Bronchus fibroblast of lung (primary cell): ENCODE results near the gene NOSIP. TPM values are rescaled to one million over a fixed set of nuclear protein-coding genes. Genes with fewer than 3 reads are reported as not detected.

Experiments
- total RNA-seq: library from RNA; depleted of rRNA; stranded (reverse); fragments of >200 nt; gene quantifications from 2 replicates; pipeline ENCODE4 v1.2.3, GENCODE V29; 2015

NOSIP gene
- 90.1 and 98.2 TPM in 2 replicates for total RNA-seq

DNA sequence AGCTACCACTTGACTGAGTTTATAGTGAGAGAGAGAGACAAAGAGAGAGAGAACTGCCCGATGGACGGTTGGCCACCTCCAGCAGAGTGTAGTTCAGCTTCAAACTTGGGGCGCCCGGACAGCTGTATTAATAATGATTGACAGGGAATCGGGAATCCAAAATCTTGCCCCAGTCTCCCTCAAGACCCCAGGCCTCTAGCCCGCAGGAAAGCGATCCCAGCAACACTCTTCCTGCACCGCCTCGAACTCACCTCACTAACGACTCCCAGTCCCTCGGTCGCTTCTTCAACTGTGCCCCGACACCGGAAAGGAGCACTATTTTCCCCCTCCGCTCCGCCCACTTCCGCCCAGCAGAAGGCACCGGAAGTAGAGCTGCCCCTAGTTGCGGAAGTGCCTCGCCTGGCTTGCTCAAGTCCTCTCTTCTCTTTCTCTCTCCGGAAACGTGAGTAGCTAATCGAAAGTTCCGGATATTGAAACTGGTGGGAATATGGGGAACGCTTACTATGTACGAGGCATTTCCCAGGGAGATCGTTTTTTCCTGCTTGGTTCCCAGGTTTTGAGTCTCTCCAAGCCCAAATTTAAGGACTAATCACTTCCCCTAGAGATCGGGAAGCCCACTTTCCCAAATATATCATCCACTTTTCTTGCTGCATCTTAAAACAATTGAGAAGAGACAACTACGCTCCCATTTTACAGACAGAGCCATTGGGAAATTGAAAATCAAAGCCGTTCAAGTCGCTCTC lies at the start of gene NOSIP:
NOSIP (minus strand) TSS at position 293 of the 743 bp plus-strand sequence. CDS start 19,865 bp downstream, outside the sequence.

GRCh38 chr19:49590971-49591730 lies 10.8 kb upstream of the NOSIP start, which contains the start of gene PRR12:
Gene PRR12, plus strand, starts transcription at chr19:49591182. Its CDS starts 473 bp downstream, at chr19:49591655.

GRCh38 chr19:49581007-49581508 lies 702 bp upstream of the NOSIP start, which contains the start of gene PRRG2:
Gene PRRG2, plus strand, starts transcription at chr19:49581316. Its CDS starts 1,904 bp downstream, at chr19:49583220.

Other genes starting within 250 kb of the NOSIP start
- not detected in 2 replicates for gene CD37, start 245.2 kb downstream of the NOSIP start, total RNA-seq
- gene TEAD2, start 218.1 kb downstream of the NOSIP start, total RNA-seq: 47.9 and 49.4 TPM in 2 replicates
- gene DKKL1, start 216.7 kb downstream of the NOSIP start, total RNA-seq: 1.3 and 2.2 TPM in 2 replicates
- gene KASH5, start 192.3 kb downstream of the NOSIP start, total RNA-seq: not detected in 2 replicates
- not detected in 2 replicates for gene PTH2, start 157.1 kb downstream of the NOSIP start, total RNA-seq
- gene GFY, start 155.2 kb downstream of the NOSIP start, total RNA-seq: not detected in 2 replicates
- not detected in 2 replicates for gene SLC17A7, start 139.0 kb downstream of the NOSIP start, total RNA-seq
- 103 TPM in 2 replicates for gene PIH1D1, start 128.7 kb downstream of the NOSIP start, total RNA-seq
- gene ALDH16A1, start 127.3 kb downstream of the NOSIP start, total RNA-seq: 34.3 and 37.2 TPM in 2 replicates
- gene FLT3LG, start 106.3 kb downstream of the NOSIP start, total RNA-seq: 2.4 and 5.6 TPM in 2 replicates
- 3,580 and 3,841 TPM in 2 replicates for gene RPL13A, start 92.9 kb downstream of the NOSIP start, total RNA-seq
- 3,922 and 4,879 TPM in 2 replicates for gene RPS11, start 84.1 kb downstream of the NOSIP start, total RNA-seq
- 38.0 and 39.7 TPM in 2 replicates for gene FCGRT, start 67.9 kb downstream of the NOSIP start, total RNA-seq
- 191 and 235 TPM in 2 replicates for gene RCN3, start 52.6 kb downstream of the NOSIP start, total RNA-seq
- 0.30 and 0.84 TPM in 2 replicates for gene PRRG2, start 760 bp upstream of the NOSIP start, total RNA-seq
- 4.9 and 6.2 TPM in 2 replicates for gene PRR12, start 10.6 kb upstream of the NOSIP start, total RNA-seq
- 64.7 and 94.1 TPM in 2 replicates for gene RRAS, start 59.6 kb upstream of the NOSIP start, total RNA-seq
- gene SCAF1, start 61.7 kb upstream of the NOSIP start, total RNA-seq: 28.4 and 28.6 TPM in 2 replicates
- gene IRF3, start 85.3 kb upstream of the NOSIP start, total RNA-seq: 94.8 and 99.3 TPM in 2 replicates
- gene BCL2L12, start 85.4 kb upstream of the NOSIP start, total RNA-seq: 35.8 and 37.2 TPM in 2 replicates
- gene PRMT1, start 96.7 kb upstream of the NOSIP start, total RNA-seq: 389 and 416 TPM in 2 replicates
- 0.67 and 0.74 TPM in 2 replicates for gene ADM5, start 109.0 kb upstream of the NOSIP start, total RNA-seq
- 17.7 and 19.3 TPM in 2 replicates for gene CPT1C, start 110.6 kb upstream of the NOSIP start, total RNA-seq
- not detected in 2 replicates for gene TSKS, start 182.8 kb upstream of the NOSIP start, total RNA-seq
- 136 and 142 TPM in 2 replicates for gene AP2A1, start 186.4 kb upstream of the NOSIP start, total RNA-seq
- gene FUZ, start 232.7 kb upstream of the NOSIP start, total RNA-seq: 30.1 and 31.8 TPM in 2 replicates
- gene MED25, start 237.7 kb upstream of the NOSIP start, total RNA-seq: 28.4 and 28.7 TPM in 2 replicates